NT2/D1 (cell line): ENCODE data around the gene HPS5.

Source experiments
- DNase-seq: peaks from one replicate; pipeline ENCODE4 v3.0.0-alpha.2; 2011; ENCODE audit warnings: low read depth, low spot score
- H3K27me3 ChIP-seq: 2 replicates; pipeline ENCODE4 v1.6.0; 2011; ENCODE audit warnings: mild to moderate bottlenecking; ENCODE audit not compliant: insufficient read length, insufficient read depth
- H3K36me3 ChIP-seq: 2 replicates; pipeline ENCODE4 v1.6.1; 2011; ENCODE audit warnings: mild to moderate bottlenecking, low read length, mixed read lengths; ENCODE audit not compliant: insufficient read depth, insufficient read length
- H3K4me1 ChIP-seq: 2 replicates; pipeline ENCODE4 v1.5.1; 2011; ENCODE audit not compliant: insufficient read depth, insufficient read length
- H3K4me3 ChIP-seq: 2 replicates; pipeline ENCODE4 v1.5.1; 2011; ENCODE audit warnings: low read depth; ENCODE audit not compliant: insufficient read length
- H3K9ac ChIP-seq: 2 replicates; pipeline ENCODE4 v1.6.0; 2011; ENCODE audit warnings: low read depth; ENCODE audit not compliant: insufficient read length
- H3K9me3 ChIP-seq: 2 replicates; pipeline ENCODE4 v1.5.1; 2011; ENCODE audit warnings: mild to moderate bottlenecking, low read length; ENCODE audit not compliant: insufficient read depth
- SUZ12 ChIP-seq: IDR thresholded peaks from 2 replicates; pipeline ENCODE4 v1.6.1; 2011; ENCODE audit not compliant: insufficient read length, insufficient read depth; ENCODE audit errors: extremely low read depth
- YY1 ChIP-seq: IDR thresholded peaks from 2 replicates; pipeline ENCODE4 v1.6.1; 2011; ENCODE audit not compliant: insufficient read length, insufficient read depth
- ZNF274 ChIP-seq: IDR thresholded peaks from 2 replicates; pipeline ENCODE4 v1.6.1; 2011; ENCODE audit warnings: mild to moderate bottlenecking, low read depth, low read length

Gene HPS5

GRCh38 chr11:18315893-18316292 is 6.0 kb downstream of the HPS5 start:
- no peak for DNase-seq
- Histone ChIP-seq H3K36me3 (peaks cover 19% of the 10 kb centered on the region), H3K27me3 (no peaks in the 10 kb centered on the region), H3K4me1 (no peaks in the 10 kb centered on the region), H3K4me3 (no peak overlapping the region), H3K9ac (no peak overlapping the region), H3K9me3 (no peaks in the 10 kb centered on the region)
- TF ChIP-seq YY1 (no peak), ZNF274 (no peak)

GRCh38 chr11:18314784-18315523 is 7.0 kb downstream of the HPS5 start:
- Histone ChIP-seq H3K36me3 (peaks cover 28% of the 10 kb centered on the region), H3K4me3 (no peak overlapping the region), H3K27me3 (no peaks in the 10 kb centered on the region), H3K9me3 (no peaks in the 10 kb centered on the region), H3K4me1 (no peaks in the 10 kb centered on the region), H3K9ac (no peak overlapping the region)
- TF ChIP-seq ZNF274 (no peak), SUZ12 (no peak), YY1 (no peak)
- DNase-seq: no peak

- H3K36me3 ChIP-seq: peaks cover 35% of the 10 kb centered on the region
- no peaks in the 10 kb centered on the region for H3K9me3 ChIP-seq
- H3K9ac ChIP-seq: no peak overlapping the region
- no peaks in the 10 kb centered on the region for H3K4me1 ChIP-seq
- H3K27me3 ChIP-seq: no peaks in the 10 kb centered on the region
- TF ChIP-seq ZNF274 (no peak), YY1 (no peak), SUZ12 (no peak)
- no peak for DNase-seq
- no peak overlapping the region for H3K4me3 ChIP-seq
Observed at GRCh38 chr11:18313965-18314763, 7.8 kb downstream of the HPS5 start.

GRCh38 chr11:18312663-18313420 is 9.1 kb downstream of the HPS5 start:
- Histone ChIP-seq H3K9me3 (no peaks in the 10 kb centered on the region), H3K9ac (no peak overlapping the region), H3K27me3 (no peaks in the 10 kb centered on the region), H3K36me3 (peaks cover 48% of the 10 kb centered on the region), H3K4me3 (no peak overlapping the region), H3K4me1 (no peaks in the 10 kb centered on the region)
- TF ChIP-seq YY1 (no peak), SUZ12 (no peak), ZNF274 (no peak)
- no peak for DNase-seq

GRCh38 chr11:18312012-18312411 is 9.9 kb downstream of the HPS5 start:
- H3K9ac ChIP-seq: no peak overlapping the region
- TF ChIP-seq YY1: no peak
- TF ChIP-seq ZNF274: no peak
- TF ChIP-seq SUZ12: no peak
- DNase-seq: no peak
- no peaks in the 10 kb centered on the region for H3K27me3 ChIP-seq
- H3K9me3 ChIP-seq: no peaks in the 10 kb centered on the region
- no peaks in the 10 kb centered on the region for H3K4me1 ChIP-seq
- H3K36me3 ChIP-seq: peaks cover 51% of the 10 kb centered on the region
- no peak overlapping the region for H3K4me3 ChIP-seq

- H3K9ac ChIP-seq: no peak overlapping the region
Observed at GRCh38 chr11:18310800-18311340, 11.1 kb downstream of the HPS5 start.

GRCh38 chr11:18309691-18310090 is 12.2 kb downstream of the HPS5 start:
- Histone ChIP-seq H3K9me3 (no peaks in the 10 kb centered on the region), H3K27me3 (no peaks in the 10 kb centered on the region), H3K4me1 (no peaks in the 10 kb centered on the region), H3K36me3 (peaks cover 57% of the 10 kb centered on the region), H3K9ac (no peak overlapping the region), H3K4me3 (no peak overlapping the region)
- DNase-seq: no peak
- TF ChIP-seq SUZ12 (no peak), YY1 (no peak), ZNF274 (no peak)

More at GRCh38 chr11:18310800-18311340, 11.1 kb downstream of the HPS5 start:
- H3K4me1 ChIP-seq: no peaks in the 10 kb centered on the region
- no peaks in the 10 kb centered on the region for H3K9me3 ChIP-seq
- H3K27me3 ChIP-seq: no peaks in the 10 kb centered on the region
- DNase-seq: no peak
- H3K4me3 ChIP-seq: no peak overlapping the region
- H3K36me3 ChIP-seq: peaks cover 51% of the 10 kb centered on the region
- TF ChIP-seq YY1: no peak
- TF ChIP-seq SUZ12: no peak
- TF ChIP-seq ZNF274: no peak
